ENCODE data around the gene RBBP4. TPM values are rescaled to one million over a fixed set of nuclear protein-coding genes. Genes with fewer than 3 reads are reported as not detected.

The RBBP4 gene
- total and polyA plus RNA-seq, 2 of the 8 experiments (the other 6 are each of a cell fraction or from before 2014, with no cell fraction given): 147 to 397 TPM

- TF ChIP-seq KDM4A (IDR thresholded peaks at IDR 0.05; ENCODE audit: low read depth, low read length, severe bottlenecking) (peak; percentile 18), HDAC6 (IDR thresholded peaks at IDR 0.05; ENCODE audit: low read depth, low read length) (no peak)
These were observed 708 bp upstream of the RBBP4 start, which contains the start of gene ZBTB8OS (continued) for GRCh38 chr1:32650248-32650751.
